Inferior parietal cortex (tissue), 1 donor: ENCODE data around the gene CCNA2.

Experiments
- DNase-seq: peaks from one replicate; pipeline ENCODE4 v3.0.0-alpha.2; 2016; ENCODE audit errors: extremely low spot score

The CCNA2 gene

DNA sequence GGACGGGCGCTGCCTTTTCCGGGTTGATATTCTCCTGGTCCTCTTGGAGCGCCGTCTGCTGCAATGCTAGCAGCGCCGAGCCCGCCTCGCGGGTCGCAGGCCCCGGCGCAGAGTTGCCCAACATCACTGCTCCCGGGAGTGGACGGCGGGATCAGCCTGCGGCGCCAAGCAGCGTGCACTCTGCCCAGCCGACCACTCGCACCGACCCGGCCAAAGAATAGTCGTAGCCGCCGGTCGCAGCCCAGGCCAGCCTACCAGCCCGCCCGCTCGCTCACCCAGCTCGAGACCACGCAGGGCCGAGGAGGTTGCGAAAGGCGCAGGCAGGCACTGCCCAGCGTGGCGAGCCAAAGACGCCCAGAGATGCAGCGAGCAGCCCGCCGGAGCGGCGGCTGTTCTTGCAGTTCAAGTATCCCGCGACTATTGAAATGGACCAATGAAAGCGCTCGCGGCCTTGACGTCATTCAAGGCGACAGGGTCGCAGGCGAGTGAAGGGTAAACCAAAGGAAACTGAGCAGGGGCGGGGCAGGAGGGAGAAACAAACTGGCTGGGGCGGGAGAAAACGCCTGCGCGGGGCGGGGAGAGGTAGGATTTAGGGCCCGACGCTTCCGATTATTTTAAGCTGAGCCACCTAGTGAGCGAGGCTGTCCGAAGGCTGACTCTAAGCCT lies at the start of gene CCNA2:
Gene CCNA2, minus strand, starts transcription at position 379 of the 666 bp plus-strand sequence. Its CDS starts 255 bp downstream, at position 124.
- DNase-seq, result peak; percentile 96

DNA sequence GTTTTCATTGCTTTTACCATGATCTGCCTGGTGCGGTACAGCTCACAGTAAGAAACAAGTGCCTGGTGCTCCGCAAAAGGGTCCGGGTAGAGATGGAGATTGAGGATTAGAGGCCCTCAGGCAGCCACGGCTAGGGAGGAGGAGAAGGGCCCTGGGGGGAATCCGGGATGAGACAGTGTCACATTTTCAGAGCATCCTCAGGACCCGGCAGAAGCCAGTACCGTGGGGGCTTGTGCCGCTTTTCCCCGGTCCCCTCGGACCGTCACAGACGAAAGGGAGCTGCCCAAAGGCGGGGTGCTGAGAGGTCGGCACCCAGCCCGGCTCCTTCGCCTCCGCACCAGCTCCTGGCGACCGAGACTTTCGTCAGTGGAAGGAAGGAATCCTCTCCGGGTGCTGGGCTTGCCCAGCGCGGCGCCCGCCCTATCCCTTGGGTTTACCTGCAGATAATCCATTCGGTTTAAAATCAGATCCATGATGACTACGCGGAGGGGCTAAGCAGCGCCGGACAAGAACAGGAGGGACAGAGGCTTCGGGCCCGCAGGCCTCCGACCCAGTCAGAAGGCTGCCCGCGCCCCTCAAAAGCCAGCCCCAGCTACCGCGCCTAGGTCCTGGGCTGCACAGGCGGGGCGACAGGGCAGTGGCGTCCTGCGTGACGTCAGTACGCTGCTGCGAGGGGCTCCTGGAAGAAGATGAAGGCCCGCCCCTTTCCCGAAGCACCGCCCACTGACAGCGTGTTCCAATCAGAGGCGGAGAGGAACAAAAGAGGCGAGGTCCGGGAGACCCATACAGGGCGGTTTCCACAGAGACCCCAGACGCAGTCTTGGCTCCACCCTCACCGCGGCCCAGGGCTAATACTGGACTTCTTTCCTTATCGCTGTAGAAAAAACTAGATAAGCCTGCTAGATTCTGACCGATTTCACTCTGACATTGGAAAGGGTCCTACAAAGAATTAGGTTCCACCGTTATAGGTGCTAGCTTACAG lies 46.4 kb upstream of the CCNA2 start, which contains the start of gene BBS7:
Gene BBS7, minus strand, starts transcription at position 634 of the 982 bp plus-strand sequence. Its CDS starts 161 bp downstream, at position 473.
- peak; percentile 96 for DNase-seq

DNA sequence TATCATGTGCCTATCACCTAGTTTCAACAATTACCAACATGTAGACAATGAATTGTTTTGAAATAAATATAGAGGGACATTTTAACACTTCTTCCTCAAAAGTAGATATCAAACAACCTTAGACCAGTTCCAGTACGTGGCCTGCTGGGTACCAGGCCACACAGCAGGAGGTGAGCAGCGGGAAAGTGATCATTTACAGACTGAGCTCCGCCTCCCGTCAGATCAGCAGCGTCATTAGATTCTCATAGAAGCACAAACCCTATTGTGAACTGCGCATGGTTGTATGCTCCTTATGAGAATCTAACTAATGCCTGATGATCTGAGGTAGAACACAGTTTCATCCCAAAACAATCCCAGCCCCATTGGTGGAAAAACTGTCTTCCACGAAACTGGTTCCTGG lies 40.1 kb upstream of the CCNA2 start:
- no peak for DNase-seq

DNA sequence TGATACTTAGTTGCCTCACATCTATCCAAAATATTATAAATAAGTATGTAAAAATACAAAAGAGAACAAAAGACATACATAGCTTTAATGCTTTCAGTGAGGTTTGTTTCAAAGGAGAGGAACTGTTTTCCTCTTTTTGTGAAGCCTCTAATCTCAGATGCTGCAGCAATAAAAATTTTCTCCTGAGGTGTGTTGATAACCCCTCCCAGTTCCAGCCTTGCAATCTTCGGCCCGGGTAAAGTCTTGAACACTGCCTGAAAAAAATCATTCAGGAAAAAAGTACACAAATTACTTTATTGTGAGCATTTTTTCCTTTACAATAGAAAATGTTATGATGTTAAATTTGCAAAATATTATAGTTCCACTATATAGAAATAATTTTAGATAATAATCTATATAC lies 37.7 kb upstream of the CCNA2 start:
- no peak for DNase-seq

DNA sequence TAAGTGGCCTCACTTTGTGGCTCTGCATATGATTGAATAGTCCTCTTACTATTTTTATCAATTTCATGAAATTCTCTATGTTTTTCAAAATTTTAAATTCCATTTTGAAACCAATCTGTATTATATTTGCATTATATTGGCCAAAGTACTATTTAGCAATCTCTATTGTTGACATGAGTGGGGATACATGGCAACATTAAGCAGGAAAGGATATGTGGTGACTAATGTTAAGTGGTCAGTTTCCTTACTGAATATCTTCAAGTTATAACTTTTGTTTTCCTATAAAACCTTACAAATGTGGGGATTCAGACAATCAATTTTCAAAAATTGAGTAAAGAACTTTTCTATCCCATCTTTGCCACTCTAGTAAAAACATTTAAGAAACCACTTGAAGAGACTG lies 36.4 kb upstream of the CCNA2 start:
- DNase-seq, result no peak

DNA sequence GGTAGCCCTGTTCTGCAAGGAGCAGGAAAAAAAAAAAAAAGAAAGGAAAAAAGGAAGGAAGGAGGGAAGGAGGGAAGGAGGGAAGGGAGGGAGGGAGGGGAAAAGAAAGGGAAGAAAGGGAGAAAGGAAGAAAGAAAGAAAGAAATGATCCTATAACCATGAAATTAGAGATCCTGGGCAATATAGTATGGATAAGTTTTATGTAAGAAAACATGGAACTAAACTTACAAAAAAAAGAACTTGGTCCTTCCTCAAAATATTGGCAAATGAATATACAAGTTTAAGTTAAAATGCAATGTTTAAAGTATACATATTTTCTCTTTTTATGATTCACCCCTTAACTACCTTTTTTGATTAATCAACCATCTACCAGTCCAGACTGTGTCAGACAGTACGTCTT lies 27.7 kb upstream of the CCNA2 start:
- no peak for DNase-seq

DNA sequence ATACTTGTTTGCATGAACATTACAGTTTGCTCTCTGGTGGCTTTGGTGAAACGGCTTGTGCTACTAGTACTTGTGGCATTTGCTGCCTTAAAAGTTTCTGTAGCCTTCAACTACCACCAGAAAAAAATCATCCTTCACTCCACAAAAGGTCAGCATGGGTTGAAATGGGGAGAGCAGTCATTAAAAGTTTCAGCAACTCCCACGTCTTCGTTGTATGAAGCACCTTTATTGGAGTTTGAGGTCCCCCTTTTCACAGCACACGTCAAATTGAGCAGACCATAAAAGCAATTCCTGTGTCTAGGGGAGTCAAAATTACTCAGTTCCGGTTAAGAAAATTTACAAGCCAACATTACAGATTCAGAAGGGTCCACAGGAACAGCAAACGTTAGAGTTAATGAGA lies 23.0 kb upstream of the CCNA2 start:
- DNase-seq, result no peak

DNA sequence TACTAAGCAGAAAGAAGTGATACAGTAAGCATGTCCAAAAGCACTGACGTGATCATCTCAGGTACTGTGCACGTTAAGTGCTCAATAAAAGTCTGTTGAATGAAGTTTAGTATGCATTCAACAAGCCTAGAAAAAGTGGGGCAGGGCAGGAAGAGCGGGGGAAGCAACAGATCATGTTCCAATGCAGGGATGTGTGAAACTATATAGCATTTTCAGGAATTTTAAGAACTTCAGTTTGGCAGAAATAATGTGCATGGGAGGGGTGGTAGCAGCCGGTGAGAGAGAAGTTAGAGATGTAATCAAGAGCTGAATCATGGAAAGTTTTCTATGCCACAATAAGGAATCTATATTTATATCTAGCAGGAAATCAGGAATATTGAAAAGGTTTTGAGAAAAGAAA lies 19.2 kb upstream of the CCNA2 start:
- DNase-seq, result no peak

DNA sequence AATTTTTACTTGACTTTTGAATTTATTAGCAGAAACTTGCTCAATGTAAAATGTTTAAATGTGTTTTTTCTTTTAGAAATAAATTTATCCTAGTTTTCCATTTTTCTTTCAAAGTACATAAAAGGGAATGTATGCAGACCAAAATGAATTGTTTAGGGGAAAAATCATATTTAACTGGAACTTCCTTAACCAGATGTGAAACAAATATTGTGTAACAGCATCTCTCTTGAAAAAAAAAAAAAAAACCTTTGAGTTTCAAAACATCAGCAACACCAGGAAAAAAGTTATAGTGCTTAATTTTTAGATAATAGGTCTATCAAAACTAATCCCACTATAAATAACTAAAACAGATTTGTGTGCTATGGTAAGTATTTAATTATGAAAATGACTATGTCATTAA lies 14.5 kb upstream of the CCNA2 start:
- no peak for DNase-seq

DNA sequence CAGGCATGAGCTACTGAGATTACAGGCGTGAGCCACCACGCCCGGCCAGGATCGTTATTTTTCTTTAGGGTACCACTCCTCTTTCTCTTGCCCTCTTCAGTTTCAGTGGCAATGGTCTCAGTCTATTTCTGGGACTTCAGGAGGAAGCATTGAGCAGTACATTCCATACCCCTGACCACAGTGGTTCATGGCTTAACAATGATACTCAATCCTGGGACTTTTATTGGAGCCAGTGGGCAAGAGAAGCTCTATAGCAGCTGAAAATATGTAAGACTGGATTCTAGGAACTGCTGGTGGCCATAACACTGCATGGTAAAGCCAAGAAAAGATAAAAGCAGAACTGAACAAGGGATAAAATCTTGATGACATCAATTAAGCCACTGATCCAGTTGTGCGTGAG lies 5.8 kb upstream of the CCNA2 start:
- no peak for DNase-seq

DNA sequence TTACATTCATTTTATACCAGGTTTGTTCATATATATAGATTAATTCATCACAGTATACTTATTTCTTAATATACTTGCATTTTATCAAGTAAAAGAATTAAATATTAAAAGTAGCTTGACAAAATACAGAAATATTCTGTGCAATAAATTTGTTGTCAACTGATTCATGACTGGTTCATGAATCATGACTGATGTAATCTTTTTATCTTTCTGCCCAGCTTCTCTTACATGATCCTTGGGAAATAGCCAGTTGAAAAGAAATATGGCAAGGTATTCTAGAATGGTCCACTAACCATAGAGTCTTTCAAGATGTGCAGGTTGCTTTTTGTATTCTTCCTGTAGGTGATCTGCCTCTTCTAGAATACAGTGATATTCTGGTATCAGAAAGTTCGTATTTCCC lies 4.2 kb upstream of the CCNA2 start:
- no peak for DNase-seq

DNA sequence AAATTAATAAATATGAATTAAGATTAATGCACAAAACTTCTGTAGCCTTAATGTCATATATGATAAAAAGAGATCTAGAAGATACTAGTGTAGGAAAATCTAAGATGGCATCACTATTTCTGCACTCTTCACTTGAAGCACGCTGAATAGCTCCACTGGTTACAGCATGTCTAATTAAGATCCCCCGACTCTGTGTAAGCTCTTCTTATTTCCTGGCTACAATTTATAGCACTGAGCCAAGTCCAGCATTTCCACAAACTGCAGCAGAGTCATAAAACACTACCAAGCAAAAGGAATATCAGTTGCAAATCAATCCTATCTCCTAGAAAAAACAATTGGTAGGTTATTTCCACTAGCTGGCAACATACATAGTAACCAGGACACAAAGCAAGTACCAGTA lies 1.3 kb upstream of the CCNA2 start:
- no peak for DNase-seq

DNA sequence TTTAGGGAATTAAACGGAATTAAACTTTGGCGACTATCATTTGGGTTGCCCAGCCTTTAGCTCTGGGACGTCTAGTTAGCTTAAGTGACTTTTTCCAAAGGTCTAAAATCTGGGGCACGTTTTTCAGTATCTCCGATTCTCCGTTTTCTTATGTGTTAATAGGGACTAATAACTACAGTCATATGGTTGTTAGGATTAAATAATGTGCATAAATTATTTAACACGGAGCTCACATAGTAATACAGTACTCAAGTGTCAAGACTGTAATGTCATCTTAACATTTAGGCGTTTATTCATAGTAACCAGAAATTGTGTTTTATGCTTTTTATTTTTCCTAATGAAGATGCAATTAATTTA lies 466 bp upstream of the CCNA2 start:
- DNase-seq, result no peak

DNA sequence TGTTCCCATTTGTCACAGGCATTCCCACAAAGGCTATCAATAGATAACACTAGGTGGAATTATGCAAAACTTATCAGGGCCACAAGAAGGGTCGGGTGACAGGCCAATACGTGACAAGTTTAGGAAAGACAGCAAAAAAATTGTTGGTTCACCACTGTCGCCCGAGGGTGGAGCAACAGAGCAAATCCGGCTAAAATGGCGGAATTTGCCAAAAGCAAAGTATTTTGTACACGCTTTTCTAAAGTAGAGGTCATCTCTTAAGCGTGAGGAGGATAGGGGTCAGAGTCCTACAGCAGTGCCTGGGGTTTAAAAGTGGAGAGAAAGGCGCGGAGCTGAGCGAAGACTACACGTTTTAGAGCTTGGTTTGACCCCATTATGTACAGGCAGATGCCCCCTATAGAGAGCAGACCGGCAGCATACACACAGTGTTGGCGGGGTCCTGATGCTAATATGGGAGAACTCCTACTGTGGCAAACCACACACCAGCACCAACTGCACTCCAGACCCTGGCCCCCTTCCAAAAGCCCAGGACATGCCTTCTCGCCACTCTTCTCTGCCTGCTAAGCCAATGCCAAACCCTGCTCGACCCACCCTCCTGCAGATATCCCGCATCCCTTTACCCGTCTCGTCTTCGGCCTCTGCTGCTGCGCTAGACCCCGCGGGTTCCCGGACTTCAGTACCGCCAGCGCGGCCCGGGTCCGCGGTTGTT lies 733 bp downstream of the CCNA2 start:
- DNase-seq, result no peak

DNA sequence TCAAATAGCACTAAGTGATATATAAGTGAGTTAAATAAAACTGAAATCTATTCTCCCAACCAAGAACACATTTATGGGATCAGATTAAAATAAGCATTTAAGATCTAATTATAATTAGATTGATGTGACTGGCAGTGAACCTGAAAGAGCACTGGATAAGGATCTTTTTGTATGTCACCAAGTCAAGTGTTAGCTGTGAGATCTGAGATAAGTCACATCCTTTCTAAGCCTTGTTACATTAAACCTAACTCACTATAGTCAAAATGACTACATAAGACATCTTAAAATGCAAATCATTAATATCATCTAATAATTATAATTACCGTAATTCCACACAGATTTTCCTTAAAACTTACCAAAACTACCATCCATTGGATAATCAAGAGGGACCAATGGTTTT lies 1.6 kb downstream of the CCNA2 start:
- no peak for DNase-seq

DNA sequence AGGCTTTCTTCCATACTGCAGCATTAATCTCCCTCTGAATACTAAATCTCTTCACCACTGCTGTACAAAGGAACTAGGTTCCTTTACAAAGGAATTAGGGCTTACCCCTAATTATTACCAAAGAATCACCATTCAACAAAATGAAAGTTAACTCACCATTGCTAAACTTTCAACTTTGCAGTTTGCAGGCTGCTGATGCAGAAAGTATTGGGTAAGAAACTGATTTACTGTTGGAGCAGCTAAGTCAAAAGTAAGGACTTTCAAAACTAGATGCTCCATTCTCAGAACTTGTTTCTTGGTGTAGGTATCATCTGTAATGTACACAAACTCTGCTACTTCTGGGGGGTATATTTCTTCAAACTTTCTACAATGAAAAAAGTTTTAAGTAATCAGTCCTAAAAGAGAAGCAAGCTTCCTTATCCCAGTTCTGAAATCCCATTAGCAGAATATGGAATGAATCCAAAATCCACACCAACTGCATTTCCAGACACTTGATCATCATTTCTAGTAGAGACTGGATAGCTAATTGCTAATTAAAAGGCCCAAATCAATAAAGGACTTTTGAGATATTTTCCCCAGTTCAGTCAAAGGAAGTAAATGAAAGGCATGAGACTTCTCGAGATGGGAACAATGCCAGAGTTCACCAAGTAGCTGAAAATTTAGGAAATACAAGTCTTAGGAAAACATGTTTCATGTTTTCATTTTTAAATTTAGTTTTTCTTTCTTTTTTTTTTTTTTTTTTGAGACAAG lies 4.3 kb downstream of the CCNA2 start:
- no peak for DNase-seq

DNA sequence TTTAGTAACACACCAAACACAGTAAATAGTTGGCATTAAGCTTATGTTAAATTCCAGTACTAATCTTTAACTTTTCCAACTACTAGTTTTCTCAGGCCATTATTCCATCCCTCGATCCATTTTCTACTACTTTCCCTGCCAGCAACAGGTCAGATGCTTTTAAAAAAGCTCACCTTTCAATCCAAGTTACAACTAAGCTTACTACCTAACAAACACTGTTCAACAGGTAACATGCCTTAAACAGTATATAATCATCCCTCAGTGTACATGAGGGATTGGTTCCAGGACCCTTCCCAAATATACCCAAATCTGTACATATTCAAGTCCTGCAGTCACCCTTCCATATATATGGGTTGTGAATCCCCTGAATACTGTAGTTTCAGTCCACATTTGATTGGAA lies 5.5 kb downstream of the CCNA2 start:
- DNase-seq, result no peak

DNA sequence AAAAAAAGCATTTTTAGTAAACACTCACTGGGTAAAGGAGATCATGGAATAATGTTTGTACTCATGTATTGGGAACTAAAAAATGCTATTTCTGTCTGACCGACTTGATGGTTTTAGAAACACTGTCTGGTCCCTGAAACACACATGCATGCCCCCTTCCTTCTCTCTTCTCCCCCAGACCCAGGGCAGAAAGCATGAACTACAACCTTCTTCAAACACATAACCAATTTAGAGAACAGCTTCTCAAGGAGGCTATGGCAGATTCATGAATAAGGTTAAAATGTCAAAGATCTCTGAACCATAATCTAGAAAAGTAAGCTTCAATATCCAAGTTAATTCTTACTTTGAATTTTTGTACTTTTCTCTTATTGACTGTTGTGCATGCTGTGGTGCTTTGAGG lies 6.0 kb downstream of the CCNA2 start:
- no peak for DNase-seq

DNA sequence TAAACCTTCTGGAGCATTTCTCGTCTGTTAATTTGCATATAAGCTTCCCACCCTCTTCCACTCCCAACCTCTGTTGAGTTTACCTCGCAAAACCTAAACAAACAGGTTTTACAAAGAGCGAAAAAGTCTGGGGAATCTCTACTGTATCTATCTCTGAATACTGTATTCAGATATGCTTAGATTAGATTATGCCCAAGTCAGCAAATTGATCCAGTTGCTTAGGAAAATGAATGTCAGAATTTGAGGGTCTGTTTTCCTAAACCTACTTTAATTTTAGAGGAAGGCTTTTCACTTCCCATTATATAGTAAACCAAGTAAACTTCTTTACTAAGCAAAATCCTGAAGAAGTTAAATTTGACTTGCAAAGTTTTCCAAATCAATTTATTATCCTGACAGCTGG lies 6.7 kb downstream of the CCNA2 start:
- DNase-seq, result no peak

DNA sequence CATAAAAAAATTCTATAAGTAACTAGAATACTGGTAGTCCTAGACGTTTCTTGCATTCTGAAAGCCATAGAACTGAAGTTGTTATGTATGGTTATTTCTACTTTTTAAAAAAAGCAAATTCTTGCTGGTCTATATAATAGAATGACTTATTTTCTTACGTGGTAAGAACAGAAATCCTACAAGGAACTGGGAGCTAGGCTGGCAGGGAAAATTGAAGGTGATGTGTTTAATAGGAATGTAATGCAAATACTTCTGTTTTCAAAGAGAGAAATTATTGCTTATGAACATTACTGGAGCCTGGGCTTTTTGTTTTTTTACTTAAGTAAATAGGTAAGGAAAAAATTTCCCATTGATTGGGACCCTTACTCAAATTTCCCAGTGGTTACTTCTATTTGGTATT lies 8.9 kb downstream of the CCNA2 start:
- no peak for DNase-seq

DNA sequence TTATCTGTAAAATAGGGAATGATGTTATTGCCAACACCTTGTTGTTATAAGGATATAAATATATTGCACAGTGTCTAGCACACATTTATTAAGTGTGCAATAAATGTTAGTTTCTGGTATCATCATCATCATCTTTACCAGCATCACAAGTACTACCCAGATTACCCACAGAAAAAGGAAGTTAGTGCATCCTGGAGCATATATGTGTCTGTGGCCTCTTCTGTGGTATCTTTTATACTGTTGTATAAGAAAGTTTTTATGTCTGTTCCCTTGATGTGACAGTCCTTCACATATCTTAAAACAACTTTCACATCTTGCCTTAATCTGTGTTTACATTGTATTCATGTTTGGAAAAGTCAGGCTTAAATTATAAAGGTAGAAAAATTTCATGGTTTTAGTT lies 12.6 kb downstream of the CCNA2 start:
- DNase-seq, result no peak

DNA sequence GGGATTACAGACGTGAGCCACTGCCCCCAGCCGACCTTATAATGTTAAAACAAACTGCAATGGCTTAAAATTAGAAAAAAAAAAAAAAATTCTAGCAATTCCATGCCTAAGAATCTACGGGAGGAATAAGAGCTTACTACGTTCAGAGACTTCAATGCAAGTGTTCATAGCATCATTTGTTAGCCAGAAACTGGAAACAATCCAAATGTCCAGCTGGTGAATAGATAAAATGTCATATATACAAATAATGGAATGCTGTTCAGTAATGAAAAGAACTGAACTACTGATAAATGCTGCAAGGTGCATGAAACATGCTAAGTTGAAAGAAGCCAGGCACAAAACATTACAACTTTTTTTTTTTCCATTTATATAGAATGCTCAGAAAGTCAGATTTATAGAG lies 17.3 kb downstream of the CCNA2 start:
- DNase-seq, result no peak
